ENCODE results near the gene ACOT2.
"Not testable (repeated sequence)": the region's sequence is repeated elsewhere in the genome, so short reads cannot be mapped to it uniquely, and the experiment has no call there.

- TF ChIP-seq, protein P1, sequence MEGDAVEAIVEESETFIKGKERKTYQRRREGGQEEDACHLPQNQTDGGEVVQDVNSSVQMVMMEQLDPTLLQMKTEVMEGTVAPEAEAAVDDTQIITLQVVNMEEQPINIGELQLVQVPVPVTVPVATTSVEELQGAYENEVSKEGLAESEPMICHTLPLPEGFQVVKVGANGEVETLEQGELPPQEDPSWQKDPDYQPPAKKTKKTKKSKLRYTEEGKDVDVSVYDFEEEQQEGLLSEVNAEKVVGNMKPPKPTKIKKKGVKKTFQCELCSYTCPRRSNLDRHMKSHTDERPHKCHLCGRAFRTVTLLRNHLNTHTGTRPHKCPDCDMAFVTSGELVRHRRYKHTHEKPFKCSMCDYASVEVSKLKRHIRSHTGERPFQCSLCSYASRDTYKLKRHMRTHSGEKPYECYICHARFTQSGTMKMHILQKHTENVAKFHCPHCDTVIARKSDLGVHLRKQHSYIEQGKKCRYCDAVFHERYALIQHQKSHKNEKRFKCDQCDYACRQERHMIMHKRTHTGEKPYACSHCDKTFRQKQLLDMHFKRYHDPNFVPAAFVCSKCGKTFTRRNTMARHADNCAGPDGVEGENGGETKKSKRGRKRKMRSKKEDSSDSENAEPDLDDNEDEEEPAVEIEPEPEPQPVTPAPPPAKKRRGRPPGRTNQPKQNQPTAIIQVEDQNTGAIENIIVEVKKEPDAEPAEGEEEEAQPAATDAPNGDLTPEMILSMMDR (IDR thresholded peaks at IDR 0.05), result not testable (repeated sequence)
- not testable (repeated sequence) for TF ChIP-seq POLR2A (IDR thresholded peaks at IDR 0.05)
Measured at GRCh38 chr14:73574251-73574650, 5.2 kb downstream of the ACOT2 start.

All from testis (tissue), 2 donors.